ENCODE data around the gene APOBEC3B.
"Not testable (repeated sequence)": the region's sequence is repeated elsewhere in the genome, so short reads cannot be mapped to it uniquely, and the experiment has no call there.

Gene APOBEC3B

DNA sequence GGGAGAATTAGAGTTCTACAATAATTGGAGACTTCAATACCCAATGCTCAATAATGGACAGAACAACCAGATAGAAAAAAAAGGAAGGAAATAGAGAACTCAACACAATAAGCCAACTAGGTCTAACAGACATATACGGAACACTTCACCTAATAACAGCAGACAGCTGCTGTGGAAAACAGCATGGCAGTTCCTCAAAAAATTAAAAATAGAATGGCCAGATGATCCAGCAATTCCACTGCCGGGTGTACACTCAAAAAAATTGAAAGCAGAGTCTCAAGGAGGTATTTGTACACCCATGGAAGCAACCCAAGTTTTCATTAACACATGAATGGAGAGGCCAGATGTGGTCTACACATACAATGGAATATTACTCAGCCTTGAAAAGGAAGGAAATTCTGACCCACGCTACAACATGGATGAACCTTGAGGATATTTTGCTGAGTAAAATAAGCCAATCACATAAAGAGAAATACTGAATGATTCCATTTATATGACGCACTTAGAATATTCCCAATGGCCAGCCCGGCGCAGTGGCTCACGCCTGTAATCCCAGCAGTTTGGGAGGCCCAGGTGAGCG, 26.2 kb downstream of the APOBEC3B start:
- DNase-seq: not testable (repeated sequence)

DNA sequence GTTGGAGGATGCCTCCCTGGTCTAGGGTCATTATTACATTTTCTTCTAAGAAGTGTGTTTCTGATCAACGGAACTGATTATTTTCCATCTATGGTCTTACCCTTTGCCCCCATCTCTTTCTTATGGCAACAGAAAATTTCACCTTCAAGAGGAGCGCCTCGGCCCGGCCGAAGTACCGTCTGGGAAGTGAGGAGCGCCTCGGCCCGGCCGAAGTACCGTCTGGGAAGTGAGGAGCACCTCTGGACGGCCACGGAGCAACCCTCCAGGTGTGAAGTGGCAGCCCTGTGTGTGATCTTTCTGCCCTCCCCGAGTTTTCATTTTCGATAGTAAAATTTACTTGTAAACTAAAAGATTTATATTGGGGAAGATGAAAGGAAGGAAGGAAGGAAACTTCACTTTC, 28.8 kb downstream of the APOBEC3B start:
- DNase-seq: no peak

DNA sequence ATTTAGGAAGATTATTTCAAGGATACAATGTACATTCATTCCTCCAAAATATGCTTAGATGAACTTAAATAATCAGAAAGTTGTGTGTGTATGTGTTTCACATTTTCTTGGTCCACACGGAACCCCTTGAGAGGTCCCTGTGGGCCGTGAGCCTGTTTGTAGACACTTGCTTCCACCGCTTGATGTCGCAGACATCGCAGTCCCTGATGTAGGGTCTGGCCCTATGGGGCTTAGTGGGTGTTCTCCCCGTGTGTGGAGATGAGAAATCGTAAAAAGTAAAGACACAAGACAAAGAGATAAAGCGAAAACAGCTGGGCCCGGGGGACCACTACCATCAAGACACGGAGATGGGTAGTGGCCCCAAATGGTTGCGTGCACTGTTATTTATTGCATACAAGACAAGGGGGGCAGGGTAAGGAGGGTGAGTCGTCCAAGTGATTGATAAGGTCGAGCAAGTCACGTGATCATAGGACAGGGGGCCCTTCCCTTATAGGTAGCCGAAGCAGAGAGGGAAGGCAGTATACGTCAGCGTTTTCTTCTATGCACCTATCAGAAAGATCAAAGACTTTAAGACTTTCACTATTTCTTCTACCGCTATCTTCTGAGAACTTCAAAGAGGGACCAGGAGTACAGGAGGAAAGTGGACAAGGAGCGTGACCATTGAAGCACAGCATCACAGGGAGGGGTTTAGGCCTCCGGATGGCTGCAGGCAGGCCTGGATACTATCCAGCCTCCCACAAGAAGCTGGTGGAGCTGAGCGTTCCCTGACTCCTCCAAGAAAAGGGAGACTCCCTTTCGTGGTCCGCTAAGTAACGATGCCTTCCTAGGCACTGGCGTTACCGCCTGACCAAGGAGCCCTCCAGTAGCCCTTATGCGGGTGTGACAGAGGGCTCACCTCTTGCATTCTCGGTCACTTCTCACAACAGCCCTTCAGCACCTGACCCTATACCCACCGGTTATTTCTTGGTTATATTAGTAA, 30.7 kb downstream of the APOBEC3B start:
- no peak for DNase-seq

DNA sequence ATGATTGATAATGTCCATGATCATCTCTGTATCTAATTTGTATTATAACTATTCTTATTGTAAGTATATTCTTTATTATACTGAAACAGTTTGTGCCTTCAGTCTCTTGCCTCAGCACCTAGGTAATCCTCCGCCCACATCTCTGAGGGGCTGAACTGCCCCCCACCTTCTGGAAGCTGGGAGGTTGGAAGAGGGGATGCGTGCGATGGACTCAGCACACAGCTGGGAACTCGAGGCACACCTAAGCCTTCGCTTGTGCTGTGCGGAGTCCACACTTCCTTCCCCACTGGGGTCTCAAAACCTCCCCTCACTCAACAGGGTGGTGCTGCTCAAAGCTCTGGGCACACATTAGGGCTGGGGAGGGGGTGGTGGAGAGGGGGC, 31.4 kb downstream of the APOBEC3B start:
- not testable (repeated sequence) for DNase-seq

DNA sequence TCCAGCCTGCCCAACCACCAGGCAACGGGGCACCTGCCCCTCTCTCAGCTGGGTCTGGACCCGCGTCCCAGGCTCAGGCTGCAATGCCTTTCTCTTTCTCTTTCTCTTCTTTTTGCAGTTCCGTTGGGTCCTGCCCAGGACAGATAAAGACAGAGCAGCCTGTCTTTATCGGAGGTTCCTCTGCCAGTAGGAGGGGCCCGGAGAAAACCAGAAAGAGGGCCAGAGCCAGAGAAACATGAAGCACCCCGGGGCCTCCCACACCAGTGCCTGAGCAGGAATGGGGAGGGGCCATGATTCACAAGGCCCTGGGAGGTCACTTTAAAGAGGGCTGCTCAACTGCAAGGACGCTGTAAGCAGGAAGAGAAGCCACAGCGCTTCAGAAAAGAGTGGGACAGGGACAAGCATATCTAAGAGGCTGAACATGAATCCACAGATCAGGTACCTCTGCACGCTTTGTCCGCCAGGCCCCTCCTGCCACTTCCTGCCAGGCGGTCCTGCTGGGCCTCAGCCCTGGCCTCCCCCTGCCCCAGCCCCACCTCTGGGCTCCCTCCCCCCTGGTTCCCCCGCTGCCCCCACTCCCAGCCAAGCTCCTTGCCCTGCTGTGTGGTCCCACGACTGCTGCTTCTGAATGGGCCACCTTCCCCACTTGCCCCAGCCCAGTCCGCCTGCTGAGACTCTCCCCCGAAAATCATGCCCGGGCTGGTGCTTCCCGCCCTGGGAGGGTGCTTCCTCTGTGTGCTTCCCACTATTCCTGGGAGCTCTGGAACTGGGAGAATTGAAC, 32.0 kb downstream of the APOBEC3B start, which contains the start of gene APOBEC3C:
Gene APOBEC3C, plus strand, starts transcription at position 316 of the 781 bp plus-strand sequence. Its CDS starts 106 bp downstream, at position 422.
- DNase-seq: peak; percentile 88

DNA sequence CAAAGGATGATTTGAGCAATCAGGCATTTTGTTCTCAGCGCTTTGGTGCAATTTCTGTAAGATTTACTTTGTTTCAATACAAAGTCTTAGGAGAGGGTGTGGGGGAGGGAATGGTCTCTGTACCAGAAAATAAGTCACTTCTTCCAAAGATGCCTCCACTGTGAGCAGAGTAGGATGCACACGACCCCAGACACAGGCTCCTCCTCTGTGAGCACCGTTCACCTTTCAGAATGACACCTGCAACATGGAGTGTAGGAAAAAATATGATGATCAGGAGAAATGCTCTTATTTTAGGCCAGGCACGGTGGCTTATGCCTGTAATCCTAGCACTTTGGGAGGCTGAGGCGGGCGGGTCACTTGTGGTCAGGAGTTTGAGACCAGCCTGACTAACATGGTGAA, 32.6 kb downstream of the APOBEC3B start:
- DNase-seq: not testable (repeated sequence)

DNA sequence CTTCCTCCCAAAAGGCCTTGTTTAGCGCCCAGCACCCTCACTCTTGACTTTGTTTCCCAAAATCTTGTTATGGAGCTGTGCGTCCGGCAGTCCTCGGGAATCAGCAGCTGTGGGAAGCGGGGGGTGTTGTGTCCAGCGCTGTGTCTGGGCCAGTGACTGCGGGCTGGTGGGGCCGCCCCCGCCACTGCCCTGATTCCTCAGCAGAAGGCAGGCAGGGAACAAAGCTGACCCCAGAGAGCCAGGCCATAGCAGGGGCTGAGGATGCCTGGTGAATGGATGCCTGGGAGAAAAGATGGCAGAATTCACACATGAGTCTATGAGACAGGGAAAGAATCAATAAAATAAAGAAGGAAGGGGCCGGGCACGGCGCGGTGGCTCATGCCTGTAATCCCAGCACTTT, 34.4 kb downstream of the APOBEC3B start:
- no peak for DNase-seq

DNA sequence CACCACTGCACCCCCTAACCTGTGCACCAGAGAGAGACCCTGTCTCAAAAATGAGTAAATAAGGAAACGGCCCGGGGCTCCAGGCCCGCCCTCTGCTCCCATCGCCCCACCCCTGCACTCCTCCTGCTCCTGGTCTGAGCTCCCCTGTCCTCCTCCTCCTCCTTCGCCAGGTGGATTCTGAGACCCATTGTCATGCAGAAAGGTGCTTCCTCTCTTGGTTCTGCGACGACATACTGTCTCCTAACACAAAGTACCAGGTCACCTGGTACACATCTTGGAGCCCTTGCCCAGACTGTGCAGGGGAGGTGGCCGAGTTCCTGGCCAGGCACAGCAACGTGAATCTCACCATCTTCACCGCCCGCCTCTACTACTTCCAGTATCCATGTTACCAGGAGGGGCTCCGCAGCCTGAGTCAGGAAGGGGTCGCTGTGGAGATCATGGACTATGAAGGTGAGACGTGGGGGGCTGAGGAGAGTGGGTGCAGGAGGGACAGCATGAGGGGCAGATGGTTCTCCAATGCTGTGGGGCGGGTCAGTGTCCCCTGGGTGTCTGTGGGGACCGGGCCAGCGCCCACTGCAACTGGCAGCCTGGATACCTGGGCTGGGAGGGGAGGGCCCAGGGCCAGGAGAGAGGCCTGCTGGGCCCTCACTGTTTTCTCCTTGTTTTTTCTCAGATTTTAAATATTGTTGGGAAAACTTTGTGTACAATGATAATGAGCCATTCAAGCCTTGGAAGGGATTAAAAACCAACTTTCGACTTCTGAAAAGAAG, 35.6 kb downstream of the APOBEC3B start:
- DNase-seq: no peak

DNA sequence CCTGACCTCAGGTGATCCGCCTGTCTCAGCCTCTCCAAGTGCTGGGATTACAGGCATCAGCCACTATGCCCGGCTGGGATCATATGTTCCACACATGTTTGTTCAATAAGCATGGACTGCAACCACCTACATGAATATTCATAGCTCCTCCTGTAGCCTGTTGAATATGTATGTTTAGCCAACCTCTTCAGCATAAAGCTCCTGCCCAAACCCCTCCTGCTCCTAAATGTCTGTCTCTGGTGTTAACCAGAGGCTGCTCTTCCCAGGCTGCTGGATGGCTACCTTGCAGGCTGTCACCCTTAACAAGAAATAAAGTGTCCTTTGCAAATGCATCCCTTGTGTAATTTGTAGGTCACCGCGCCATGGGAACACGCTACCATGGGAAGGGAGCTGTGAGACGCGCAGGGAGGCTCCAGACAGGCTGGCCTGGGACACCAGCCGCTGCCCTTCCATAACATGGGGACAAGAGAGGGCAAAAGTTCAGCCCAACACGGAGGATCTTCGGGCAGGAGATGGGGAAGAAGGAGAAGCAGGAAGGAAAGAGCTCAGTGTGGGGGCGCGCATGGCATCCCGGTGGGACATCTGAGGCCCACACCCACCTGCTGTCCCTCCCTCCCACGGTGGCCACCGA, 38.0 kb downstream of the APOBEC3B start:
- not testable (repeated sequence) for DNase-seq

DNA sequence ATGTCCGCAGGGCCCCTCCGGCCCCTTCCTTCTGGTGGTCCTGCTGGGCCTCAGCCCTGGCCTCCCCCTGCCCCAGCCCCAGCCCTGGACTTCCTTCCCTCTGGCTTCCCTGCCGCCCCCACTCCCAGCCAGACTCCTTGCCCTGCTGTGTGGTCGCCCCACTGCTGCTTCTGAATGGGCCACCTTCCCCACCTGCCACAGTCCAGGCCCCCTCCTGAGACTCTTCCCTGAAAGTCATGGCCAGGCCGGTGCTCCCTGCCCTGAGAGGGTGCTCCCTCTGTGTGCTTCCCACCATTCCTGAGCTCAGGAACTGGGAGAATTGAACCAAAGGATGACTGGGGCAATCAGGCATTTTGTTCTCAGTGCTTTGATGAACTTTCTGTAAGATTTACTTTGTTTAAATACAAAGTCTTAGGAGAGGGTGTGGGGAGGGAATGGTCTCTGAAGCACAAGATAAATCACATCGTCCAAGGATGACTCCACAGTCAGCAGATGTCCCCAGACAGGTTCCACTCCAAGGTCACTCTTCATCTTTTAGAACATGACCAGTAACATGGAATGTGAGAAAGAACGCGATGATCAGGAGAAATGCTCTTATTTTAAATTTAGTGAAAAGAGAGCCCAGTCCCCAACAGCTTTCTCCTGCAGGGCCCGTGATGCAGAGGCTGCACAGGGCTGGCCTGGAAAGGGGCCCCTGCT, 39.6 kb downstream of the APOBEC3B start:
- DNase-seq: no peak

DNA sequence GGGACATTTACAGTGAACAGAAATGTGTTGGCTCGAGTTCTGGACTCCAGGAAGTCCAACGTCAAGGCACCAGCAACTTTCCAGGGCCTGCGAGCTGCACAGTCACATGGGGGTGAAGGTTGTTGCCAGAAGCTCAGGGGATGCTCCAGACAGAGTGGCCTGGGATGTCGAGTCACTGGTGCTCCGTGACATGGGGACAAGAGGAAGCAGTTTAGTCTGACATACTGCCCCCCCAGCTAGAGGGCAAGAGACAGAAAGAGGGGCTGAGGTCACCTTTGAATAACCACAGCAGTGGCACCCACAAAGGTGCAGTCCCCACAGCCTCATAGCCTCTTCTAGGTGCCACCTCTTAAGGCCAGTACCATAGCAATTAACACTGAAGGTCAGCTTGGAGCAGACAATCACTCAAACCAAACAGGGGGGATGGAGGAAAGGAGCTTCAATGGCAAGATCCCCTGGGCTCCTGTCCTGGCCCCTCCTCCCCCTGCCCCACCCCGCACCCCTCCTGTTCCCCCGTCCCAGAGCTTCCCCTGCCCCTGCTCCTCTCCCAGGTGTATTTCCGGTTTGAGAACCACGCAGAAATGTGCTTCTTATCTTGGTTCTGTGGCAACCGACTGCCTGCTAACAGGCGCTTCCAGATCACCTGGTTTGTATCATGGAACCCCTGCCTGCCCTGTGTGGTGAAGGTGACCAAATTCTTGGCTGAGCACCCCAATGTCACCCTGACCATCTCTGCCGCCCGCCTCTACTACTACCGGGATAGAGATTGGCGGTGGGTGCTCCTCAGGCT, 42.6 kb downstream of the APOBEC3B start:
- no peak for DNase-seq

DNA sequence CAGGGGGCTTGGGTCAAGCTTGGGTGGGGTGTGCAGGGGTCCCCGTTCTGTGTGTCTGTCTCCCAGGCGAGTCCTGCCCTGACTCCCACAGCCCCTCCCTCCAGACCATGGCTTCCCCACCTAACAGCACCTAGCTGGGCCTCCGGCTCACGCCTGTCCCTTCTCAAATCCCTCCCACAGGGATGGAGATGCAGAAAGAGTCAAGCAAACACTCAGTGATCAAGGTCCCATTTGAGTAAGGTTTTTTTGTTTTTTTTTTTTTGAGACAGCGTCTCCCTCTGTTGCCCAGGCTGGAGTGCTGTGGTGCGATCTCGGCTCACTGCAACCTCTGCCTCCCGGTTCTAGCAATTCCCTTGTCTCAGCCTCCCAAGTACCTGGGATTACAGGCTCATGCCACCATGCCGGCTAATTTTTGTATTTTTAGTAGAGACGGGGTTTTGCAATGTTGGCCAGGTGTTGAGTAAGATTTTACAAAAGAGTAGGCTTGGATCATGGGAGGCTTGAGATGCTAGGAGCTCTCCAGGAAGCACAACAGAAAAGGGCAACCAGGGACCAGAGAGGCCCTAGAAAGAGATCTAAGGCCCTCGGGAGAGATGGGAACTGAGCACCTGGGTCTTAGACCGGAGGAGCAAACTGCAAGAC, 44.5 kb downstream of the APOBEC3B start:
- DNase-seq: no peak

DNA sequence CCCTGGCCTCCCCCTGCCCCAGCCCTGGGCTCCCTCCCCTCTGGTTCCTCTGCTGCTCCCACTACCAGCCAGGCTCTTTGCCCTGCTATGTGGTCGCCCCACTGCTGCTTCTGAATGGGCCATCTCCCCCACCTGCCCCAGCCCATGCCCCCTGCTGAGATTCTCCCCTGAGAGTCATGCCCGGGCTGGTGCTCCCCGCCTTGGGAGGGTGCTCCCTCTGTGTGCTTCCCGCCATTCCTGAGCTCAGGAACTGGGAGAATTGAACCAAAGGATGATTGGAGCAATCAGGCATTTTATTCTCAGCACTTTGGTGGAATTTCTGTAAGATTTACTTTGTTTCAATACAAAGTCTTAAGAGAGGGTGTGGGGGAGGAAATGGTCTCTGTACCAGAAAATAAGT, 45.6 kb downstream of the APOBEC3B start:
- no peak for DNase-seq

DNA sequence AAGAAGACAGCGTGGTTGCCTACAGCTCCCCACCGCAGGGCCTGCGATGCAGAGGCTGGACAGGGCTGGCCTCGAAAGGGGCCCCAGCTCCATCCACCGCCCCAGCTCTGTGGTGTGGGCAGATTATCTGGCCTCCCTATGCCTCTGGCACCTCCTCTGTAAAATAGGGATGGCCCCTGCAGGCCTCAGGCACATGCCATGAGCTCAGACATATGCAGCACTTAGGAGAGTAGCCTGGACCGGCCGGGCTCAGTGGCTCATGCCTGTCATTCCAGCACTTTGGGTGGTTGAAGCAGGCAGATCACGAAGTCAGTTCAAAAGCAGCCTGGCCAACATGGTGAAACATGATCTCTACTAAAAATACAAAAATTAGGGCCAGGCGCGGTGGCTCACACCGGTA, 46.1 kb downstream of the APOBEC3B start:
- no peak for DNase-seq

DNA sequence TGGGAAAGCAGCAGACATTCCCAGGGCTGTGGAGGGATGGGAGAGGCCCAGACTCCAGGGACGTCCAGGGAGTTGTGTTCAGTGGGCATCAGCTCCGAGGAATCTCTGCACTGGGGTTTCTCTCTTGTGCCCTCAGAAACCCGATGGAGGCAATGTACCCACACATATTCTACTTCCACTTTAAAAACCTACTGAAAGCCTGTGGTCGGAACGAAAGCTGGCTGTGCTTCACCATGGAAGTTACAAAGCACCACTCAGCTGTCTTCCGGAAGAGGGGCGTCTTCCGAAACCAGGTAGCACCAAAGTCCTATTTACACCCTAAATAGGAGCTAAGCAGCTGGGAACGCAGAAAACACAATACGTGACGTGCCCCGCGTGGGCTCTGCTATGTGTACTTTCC, 47.1 kb downstream of the APOBEC3B start:
- DNase-seq: no peak

DNA sequence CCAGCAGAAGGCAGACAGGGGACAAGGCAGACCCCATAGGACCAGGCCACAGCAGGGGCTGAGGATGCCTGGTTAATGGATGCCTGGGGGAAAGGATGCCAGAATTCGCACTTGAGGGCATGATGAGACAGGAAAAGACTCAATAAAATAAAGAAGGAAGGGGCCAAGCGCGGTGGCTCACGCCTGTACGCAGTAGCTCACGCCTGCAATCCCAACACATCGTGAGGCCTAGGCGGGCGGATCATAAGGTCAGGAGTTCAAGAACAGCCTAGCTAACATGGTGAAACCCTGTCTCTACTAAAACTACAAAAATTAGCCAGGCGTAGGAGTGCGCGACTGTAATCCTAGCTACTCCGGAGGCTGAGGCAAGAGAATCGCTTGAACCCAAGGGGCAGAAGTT, 48.6 kb downstream of the APOBEC3B start:
- DNase-seq: no peak

DNA sequence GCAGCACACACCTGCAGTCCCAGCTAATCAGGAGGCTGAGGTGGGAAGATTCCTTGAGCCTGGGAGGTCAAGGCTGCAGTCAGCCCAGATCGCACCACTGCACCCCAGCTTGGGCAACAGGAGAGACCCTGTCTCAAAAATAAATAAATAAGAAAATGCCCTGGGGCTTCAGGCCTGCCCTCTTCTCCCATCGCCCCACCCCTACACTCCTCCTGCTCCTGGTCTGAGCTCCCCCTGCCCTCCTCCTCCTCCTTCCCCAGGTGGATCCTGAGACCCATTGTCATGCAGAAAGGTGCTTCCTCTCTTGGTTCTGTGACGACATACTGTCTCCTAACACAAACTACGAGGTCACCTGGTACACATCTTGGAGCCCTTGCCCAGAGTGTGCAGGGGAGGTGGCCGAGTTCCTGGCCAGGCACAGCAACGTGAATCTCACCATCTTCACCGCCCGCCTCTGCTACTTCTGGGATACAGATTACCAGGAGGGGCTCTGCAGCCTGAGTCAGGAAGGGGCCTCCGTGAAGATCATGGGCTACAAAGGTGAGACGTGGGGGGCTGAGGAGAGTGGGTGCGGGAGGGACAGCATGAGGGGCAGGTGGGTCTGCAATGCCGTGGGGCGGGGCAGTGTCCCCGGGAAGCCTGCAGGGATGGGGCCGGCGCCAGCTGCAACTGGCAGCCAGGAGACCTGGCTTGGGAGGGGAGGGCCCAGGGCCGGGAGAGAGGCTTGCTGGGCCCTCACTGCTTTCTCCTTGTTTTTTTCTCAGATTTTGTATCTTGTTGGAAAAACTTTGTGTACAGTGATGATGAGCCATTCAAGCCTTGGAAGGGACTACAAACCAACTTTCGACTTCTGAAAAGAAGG, 49.5 kb downstream of the APOBEC3B start:
- DNase-seq: not testable (repeated sequence)

DNA sequence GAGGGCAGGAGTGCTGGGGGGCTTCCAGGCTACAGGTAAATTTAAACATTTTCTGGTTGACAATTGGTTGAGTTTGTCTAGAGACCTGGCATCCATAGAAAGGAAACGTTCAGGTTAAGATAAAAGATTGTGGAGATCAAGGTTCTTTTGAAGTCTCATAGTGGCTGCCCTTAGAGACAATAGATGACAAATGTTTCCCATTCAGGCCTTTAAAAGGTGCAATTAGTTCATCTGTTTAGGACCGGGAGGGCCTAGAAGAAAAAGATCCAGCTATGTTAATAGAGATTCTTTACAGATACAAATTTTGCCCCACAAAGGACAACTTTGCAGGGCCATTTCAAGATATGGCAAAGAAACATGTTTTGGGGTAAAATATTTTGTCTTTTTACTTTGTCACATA, 54.9 kb downstream of the APOBEC3B start:
- DNase-seq: not testable (repeated sequence)

Measured in suppressor macrophage treated with lipopolysaccharide for 4 hours (primary cell).